HL-60/S4 (cell line): ENCODE data around the gene STYXL1.

Experiments used
- in situ Hi-C: fragments of 300-500 bp; cut with MboI; formaldehyde crosslinking; loops from 2 replicates; pipeline ENCODE4 v1.14.3; 2022; ENCODE audit warnings: low sequenced_read_pairs

The STYXL1 gene

DNA sequence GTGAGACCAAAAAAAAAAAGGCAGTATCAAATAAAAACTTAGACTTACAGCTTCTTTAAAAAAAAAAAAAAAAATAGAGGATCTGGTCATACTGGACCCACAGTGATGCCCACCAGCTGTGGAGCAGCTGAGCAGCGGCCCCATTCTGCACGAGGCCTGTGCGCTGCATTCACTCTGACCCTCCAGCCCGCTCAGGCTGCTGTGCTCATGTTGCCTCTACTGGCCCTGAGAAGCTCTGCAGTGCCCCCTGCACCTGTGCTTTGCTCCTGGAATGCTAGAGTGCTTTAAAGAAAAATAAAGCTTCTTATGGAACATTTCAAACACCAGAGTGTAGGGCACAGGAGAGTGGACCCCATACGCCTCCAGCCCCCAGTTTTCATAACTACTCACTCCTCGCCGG lies 86.6 kb downstream of the STYXL1 start:
- in situ Hi-C loops: no loop called here

DNA sequence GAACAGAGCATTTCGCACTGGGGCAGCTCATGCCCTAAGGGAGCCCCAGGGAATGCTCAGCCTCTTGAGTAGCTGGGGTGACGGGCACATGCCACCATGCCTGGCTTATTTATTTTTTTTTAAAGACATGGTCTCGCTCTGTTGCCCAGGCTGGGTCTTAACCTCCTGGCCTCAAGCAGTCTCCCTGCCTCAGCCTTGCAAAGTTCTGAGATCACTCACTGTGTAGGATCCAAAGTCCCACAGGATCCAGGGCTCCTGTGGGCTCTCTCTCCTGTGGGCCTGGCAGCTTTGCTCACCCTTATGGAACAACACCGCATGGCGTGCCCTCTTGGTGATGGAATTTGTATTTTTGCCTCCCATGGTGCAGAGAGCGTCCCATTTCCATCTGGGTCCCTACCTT lies 87.4 kb downstream of the STYXL1 start:
- in situ Hi-C loops: no loop called here

DNA sequence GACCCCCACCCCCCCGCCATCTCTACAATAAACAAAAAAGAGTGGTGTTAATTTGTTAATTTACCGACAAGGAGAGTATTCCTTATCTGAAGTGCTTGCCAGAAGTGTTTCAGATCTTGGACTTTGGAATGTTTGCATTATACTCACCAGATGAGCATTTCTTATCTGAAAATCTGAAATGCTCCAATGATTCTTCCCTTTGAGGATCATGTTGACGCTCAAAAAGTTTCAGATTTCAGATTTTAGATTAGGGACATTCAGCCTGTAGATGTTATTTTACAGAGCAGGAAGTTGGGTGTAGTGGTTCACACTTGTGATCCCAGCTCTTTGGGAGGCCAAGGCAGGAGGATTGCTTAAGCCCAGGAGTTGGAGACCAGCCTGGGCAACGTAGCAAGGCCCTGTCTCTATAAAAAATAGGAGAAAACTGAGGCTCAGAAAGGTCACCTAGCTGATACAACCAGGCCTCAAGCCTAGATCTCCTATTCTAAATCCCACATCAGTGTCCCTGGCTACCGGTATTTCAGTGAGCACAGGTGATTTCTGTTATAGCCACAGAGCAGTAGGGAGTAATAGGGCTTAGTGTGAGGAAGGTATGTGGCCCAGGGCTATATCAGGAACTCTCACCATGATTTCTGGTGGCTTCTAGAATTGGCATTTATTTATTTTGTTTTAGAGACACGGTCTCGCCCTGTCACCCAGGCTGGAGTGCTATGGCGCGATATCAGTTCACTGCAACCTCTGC lies 88.8 kb downstream of the STYXL1 start:
- in situ Hi-C loops: no loop called here

DNA sequence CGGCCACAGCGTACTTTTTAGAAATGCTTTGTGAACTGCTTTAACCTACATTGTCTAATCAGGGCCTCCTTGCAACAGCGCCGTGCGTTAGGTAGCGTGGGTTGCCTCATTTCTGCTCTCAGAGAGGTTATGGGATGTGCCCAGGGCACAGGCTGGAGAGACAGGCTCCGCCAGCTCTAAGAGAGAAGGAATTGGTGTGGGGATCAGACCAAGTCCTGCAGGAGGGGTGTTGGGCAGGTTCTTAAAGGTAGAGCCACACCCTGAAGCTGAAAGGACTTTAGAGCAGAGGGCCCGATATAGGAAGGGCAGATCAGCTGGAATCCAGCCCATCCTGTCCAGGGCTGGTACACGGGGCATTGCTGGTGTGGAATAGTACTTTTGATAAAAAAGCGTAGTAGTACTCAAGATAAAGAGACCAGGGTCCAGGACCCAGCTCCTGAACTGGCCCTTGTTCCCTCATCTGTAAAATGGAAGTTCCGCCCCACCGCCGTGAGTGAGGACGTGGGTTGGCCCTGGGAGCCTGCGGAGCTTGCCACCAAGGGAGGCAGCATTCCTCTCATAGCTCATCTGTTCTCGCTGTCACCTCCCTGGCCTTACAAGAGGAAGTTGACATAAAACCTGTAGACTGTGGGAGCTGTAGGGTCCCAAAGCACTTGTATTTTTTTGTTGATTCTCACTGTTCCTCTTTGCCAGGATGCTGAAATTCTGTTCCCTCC lies 90.6 kb downstream of the STYXL1 start:
- in situ Hi-C loops: no loop called here

DNA sequence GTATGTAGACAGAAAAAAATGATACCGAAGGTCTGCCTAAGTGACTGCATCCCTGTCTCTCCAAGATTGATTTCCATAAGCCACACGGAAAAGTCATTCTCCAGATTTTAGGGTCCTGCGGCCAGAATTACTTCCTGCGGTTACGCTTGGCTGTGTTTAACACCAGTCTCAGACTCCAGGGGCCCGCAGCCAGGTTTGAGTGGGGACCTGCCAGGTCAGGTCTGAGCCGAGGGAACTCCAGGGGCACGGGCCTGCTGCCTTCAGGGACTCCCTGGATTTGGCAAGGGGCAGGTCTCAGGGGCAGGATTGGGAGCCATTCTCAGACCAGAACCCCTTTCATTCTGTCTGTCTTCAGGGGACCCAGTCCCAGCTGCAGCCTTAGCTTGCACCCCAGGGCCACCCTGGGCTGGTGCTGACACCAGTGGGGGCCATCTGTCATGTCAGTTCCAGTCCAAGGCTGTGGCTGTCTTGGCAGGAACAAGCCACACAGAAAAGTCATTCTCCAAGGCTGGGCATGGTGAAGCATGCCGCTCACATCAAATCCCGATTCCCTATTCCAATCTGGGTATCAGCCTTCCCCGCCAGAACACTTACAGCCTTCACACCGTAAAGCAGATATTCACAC lies 92.4 kb downstream of the STYXL1 start:
- in situ Hi-C loops: no loop called here

DNA sequence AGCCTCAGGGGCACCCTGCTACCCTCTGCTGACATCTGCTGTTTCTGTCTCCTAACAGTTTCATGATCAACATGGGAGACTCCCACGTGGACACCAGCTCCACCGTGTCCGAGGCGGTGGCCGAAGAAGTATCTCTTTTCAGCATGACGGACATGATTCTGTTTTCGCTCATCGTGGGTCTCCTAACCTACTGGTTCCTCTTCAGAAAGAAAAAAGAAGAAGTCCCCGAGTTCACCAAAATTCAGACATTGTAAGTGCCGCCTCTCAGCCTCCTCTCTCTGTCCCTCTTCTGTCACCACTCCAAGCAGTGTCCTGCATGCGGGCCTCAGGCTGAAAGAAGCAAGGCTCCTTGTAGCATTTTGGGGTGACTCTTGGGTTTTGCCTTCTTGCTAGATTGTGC lies 93.9 kb downstream of the STYXL1 start:
- in situ Hi-C loops: no loop called here

DNA sequence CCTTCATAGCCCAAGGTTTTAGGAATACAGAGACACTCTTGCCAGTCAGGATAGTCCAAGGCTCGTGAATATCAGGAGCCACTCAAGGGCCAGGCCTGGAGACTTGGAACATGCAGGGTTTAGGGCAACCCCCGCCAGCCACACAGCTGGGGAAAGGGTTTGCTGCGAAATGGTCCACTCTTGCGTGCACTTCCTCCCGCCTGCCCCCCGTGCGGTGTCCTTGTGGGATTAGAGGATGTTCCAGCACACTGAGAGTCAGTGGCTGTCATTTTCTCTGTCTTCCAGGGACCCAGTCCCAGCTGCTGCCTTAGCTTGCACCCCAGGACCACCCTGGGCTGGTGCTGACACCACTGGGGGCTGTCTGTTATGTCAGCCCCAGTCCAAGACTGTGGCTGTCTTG lies 94.4 kb downstream of the STYXL1 start:
- in situ Hi-C loops: no loop called here

DNA sequence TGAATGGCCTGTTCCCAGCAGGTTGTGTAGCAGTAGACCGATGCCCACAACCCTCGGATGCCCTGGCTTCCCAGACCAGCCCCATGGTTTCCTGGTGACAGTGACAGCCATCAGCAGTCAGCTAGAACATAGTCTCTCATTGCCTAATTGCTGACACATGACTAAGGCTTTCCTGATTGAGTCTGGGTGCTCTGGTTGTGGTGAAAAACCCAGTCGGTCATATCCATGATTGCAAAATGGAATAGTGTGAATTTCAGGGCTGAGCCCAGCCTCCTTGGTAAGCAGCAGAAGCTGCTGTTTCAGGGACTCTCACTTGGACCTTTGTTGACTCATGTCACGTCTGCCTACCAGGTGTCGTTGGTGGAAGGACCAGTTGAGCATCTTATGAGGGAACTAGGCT lies 96.3 kb downstream of the STYXL1 start:
- in situ Hi-C loops: no loop called here

DNA sequence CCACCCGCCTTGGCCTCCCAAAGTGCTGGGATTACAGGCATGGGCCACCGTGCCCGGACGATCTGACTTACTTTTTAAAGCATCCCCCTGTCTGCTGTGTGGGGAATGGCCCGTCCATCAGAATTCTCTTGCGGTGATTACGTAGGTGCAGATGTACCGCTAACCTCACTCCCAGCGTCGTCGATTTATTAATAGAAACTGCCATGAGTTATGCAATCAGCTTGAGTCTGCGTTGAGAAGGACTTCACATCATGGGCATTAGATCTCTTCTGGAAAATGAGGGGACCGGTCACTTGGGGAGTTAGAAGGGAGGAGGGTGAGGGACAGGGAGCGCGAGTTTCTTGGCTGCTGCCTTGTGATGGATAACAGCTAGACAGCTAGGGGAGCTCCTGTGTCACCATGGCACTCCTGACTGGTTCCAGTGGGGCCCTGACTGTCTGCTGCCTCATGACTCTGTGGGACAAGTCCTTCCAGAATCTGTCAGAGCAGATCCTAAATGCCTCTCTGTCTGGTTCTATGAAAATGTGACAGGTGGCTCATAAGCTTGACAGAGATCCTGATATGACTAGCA lies 97.6 kb downstream of the STYXL1 start:
- in situ Hi-C loops: no loop called here

DNA sequence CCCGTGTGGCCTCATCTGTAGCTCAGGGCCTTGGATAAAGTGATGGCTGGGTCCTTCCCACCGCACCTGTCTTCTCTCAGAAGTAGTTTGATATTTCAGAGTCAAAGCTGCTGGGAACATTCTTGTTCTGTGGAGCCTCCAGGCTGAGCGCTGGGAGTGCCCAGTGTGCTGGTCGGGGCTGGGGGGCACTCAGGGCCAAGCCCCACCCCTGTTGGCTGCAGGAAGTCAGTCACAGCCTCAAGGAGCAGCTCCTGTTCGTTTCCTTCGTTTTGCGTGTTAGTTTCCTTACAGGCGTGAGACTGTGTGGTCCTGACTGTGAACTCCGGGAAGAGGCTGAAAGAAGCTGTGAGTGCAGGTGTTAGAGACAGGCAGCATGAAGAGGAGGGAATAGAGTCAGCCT lies 99.6 kb downstream of the STYXL1 start:
- in situ Hi-C loops: no loop called here
